ENCODE measurements around the gene ATRN.

ATRN gene

DNA sequence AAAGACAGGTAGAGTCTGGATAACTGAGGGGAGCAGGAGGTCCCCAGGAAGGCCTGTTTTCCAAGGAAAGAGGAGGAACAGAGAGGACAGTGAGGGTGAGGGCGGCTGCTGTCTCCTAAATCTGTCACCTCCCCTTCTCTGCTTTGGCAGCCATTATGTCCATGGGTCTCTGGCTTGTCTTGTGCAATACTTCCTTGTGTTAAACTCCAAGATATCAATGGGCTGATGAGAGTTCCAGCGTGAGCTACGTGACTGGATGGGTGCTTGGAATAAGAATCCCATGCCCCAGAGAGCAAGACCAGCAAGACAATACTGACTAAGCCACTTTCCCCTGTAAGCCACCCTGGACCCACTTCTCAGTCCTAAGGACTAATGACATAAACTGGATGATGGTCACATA, 37.1 kb upstream of the ATRN start:
- Histone ChIP-seq H3K36me3 (ENCODE audit: insufficient read depth, low read length) (no peaks in the 10 kb centered on the region), H4K20me1 (ENCODE audit: insufficient read depth, low read length, poor library complexity, severe bottlenecking) (no peaks in the 10 kb centered on the region), H3K27me3 (ENCODE audit: insufficient read depth, low read length, poor library complexity, severe bottlenecking) (no peaks in the 10 kb centered on the region), H3K9me3 (ENCODE audit: insufficient read depth, low read depth, low read length) (no peaks in the 10 kb centered on the region), H3K9ac (ENCODE audit: low read depth, low read length, poor library complexity, severe bottlenecking) (no peak overlapping the region), H3K9me2 (replicated peaks; ENCODE audit: low read depth, low read length) (no peaks in the 10 kb centered on the region), H3K4me3 (ENCODE audit: low read length, poor library complexity, severe bottlenecking) (no peak overlapping the region), H2AFZ (ENCODE audit: low read length) (no peak overlapping the region), H3K4me1 (ENCODE audit: insufficient read depth, low read length, poor library complexity, severe bottlenecking) (no peaks in the 10 kb centered on the region), H3K4me2 (ENCODE audit: low read depth, low read length, poor library complexity, severe bottlenecking) (no peak overlapping the region), H3F3A (ENCODE audit: low read depth) (no peaks in the 10 kb centered on the region), H3K79me2 (ENCODE audit: insufficient read depth, low read length) (no peaks in the 10 kb centered on the region)
- no peak for TF ChIP-seq EZH2phosphoT487 (IDR thresholded peaks at IDR 0.05; ENCODE audit: borderline replicate concordance)
- TF ChIP-seq, protein P1, sequence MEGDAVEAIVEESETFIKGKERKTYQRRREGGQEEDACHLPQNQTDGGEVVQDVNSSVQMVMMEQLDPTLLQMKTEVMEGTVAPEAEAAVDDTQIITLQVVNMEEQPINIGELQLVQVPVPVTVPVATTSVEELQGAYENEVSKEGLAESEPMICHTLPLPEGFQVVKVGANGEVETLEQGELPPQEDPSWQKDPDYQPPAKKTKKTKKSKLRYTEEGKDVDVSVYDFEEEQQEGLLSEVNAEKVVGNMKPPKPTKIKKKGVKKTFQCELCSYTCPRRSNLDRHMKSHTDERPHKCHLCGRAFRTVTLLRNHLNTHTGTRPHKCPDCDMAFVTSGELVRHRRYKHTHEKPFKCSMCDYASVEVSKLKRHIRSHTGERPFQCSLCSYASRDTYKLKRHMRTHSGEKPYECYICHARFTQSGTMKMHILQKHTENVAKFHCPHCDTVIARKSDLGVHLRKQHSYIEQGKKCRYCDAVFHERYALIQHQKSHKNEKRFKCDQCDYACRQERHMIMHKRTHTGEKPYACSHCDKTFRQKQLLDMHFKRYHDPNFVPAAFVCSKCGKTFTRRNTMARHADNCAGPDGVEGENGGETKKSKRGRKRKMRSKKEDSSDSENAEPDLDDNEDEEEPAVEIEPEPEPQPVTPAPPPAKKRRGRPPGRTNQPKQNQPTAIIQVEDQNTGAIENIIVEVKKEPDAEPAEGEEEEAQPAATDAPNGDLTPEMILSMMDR (conservative IDR thresholded peaks at IDR 0.05; ENCODE audit: low read length) = no peak

DNA sequence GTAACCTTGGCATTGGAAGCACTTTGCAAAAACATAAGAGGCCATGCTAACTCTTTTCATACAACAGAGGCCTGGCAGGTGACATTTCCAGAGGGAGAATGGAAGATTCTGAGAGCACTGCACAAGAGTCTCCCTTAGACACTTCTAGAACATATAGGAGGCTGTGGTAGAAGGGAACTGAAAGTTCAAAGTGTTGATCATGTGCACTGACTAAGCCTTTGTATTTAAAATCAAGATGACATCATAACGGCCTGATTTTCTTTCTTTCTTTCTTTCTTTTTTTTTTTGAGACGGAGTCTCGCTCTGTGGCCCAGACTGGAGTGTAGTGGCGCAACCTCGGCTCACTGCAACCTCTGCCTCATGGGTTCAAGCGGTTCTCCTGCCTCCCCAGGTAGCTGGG, 36.6 kb upstream of the ATRN start:
- H3K4me3 ChIP-seq (ENCODE audit: low read length, poor library complexity, severe bottlenecking) = no peak overlapping the region
- no peak overlapping the region for H3K4me2 ChIP-seq (ENCODE audit: low read depth, low read length, poor library complexity, severe bottlenecking)
- no peaks in the 10 kb centered on the region for H4K20me1 ChIP-seq (ENCODE audit: insufficient read depth, low read length, poor library complexity, severe bottlenecking)
- no peaks in the 10 kb centered on the region for H3K27me3 ChIP-seq (ENCODE audit: insufficient read depth, low read length, poor library complexity, severe bottlenecking)
- TF ChIP-seq EZH2phosphoT487 (IDR thresholded peaks at IDR 0.05; ENCODE audit: borderline replicate concordance) = no peak
- TF ChIP-seq, protein P1 (conservative IDR thresholded peaks at IDR 0.05; ENCODE audit: low read length) = no peak
- H3F3A ChIP-seq (ENCODE audit: low read depth) = no peaks in the 10 kb centered on the region
- H3K9me3 ChIP-seq (ENCODE audit: insufficient read depth, low read depth, low read length) = no peaks in the 10 kb centered on the region
- H2AFZ ChIP-seq (ENCODE audit: low read length) = no peak overlapping the region
- H3K9ac ChIP-seq (ENCODE audit: low read depth, low read length, poor library complexity, severe bottlenecking) = no peak overlapping the region
- H3K79me2 ChIP-seq (ENCODE audit: insufficient read depth, low read length) = no peaks in the 10 kb centered on the region
- no peaks in the 10 kb centered on the region for H3K4me1 ChIP-seq (ENCODE audit: insufficient read depth, low read length, poor library complexity, severe bottlenecking)
- H3K9me2 ChIP-seq (replicated peaks; ENCODE audit: low read depth, low read length) = no peaks in the 10 kb centered on the region
- no peaks in the 10 kb centered on the region for H3K36me3 ChIP-seq (ENCODE audit: insufficient read depth, low read length)

DNA sequence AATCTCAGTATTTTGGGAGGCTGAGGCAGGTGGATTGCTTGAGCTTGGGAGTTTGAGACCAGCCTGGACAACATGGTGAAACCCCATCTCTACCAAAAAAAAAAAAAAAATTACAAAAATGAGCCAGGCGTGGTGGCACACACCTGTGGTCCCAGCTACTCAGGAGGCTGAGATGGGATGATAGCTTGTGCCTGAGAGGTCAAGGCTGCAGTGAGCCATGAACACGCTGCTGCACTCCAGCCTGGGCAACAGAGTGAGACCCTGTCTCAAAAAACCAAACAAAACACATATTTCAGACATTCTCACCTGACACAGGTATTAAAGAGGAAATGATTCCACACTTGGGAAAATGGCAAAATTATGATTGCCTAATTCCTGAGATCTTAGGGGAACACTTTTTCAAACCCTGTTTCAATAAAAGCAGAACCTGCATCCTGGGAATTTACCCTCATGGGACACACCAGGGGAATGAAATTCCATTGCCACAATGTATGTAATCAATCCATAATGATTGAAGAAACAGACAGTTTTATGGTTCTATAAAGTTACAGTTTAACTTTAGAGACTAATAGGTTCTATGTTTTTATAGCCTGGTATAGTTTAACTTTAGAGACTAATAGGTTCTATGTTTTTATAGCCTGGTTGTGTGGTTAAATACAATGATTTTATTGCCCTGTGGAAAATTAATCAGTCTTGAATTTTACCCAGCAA, 33.8 kb upstream of the ATRN start:
- no peak overlapping the region for H3K4me2 ChIP-seq (ENCODE audit: low read depth, low read length, poor library complexity, severe bottlenecking)
- no peaks in the 10 kb centered on the region for H3K79me2 ChIP-seq (ENCODE audit: insufficient read depth, low read length)
- no peak overlapping the region for H3K9ac ChIP-seq (ENCODE audit: low read depth, low read length, poor library complexity, severe bottlenecking)
- H3K4me1 ChIP-seq (ENCODE audit: insufficient read depth, low read length, poor library complexity, severe bottlenecking) = no peaks in the 10 kb centered on the region
- H2AFZ ChIP-seq (ENCODE audit: low read length) = no peak overlapping the region
- no peaks in the 10 kb centered on the region for H3K36me3 ChIP-seq (ENCODE audit: insufficient read depth, low read length)
- TF ChIP-seq, protein P1 (conservative IDR thresholded peaks at IDR 0.05; ENCODE audit: low read length) = no peak
- TF ChIP-seq EZH2phosphoT487 (IDR thresholded peaks at IDR 0.05; ENCODE audit: borderline replicate concordance) = no peak
- no peaks in the 10 kb centered on the region for H3K9me2 ChIP-seq (replicated peaks; ENCODE audit: low read depth, low read length)
- H3K27me3 ChIP-seq (ENCODE audit: insufficient read depth, low read length, poor library complexity, severe bottlenecking) = no peaks in the 10 kb centered on the region
- H3F3A ChIP-seq (ENCODE audit: low read depth) = no peaks in the 10 kb centered on the region
- no peak overlapping the region for H3K4me3 ChIP-seq (ENCODE audit: low read length, poor library complexity, severe bottlenecking)
- no peaks in the 10 kb centered on the region for H4K20me1 ChIP-seq (ENCODE audit: insufficient read depth, low read length, poor library complexity, severe bottlenecking)
- no peaks in the 10 kb centered on the region for H3K9me3 ChIP-seq (ENCODE audit: insufficient read depth, low read depth, low read length)

All from Loucy (cell line).